ENCODE results near the gene PJA1.

GRCh38 chrX:69161786-69162349, 3.4 kb downstream of the PJA1 start:
- TF ChIP-seq REST (IDR thresholded peaks at IDR 0.05; ENCODE audit: low read depth): no peak
- TF ChIP-seq YY1 (IDR thresholded peaks at IDR 0.05; ENCODE audit: low read depth): no peak
- TF ChIP-seq CEBPB (IDR thresholded peaks at IDR 0.05): no peak
